Spinal cord (tissue), 10 donors: ENCODE results near the gene ACADVL. TPM values are rescaled to one million over a fixed set of nuclear protein-coding genes. Genes with fewer than 3 reads are reported as not detected.
A peak's percentile ranks its signal among the peaks of the same experiment; 100 is the strongest.
"Not testable (repeated sequence)": the region's sequence is repeated elsewhere in the genome, so short reads cannot be mapped to it uniquely, and the experiment has no call there.

Source experiments
- DNase-seq, 6 donors: peaks; one replicate each; pipeline versions ENCODE4 v3.0.0 to v3.0.0-alpha.2; 2013 to 2015; ENCODE audit warnings: low spot score in 6 of 6, low read depth in 4 of 6
- H3K27ac ChIP-seq: one replicate; pipeline ENCODE4 v1.5.1; 2013; ENCODE audit warnings: low read depth, low read length, control low read depth
- H3K27me3 ChIP-seq: one replicate; pipeline ENCODE4 v1.6.1; 2013; ENCODE audit warnings: low read length; ENCODE audit not compliant: control insufficient read depth, insufficient read depth
- H3K36me3 ChIP-seq: one replicate; pipeline ENCODE4 v1.6.1; 2013; ENCODE audit warnings: low read length; ENCODE audit not compliant: control insufficient read depth, insufficient read depth
- H3K4me1 ChIP-seq: one replicate; pipeline ENCODE4 v1.6.1; 2013; ENCODE audit warnings: low read length; ENCODE audit not compliant: control insufficient read depth, insufficient read depth
- H3K4me3 ChIP-seq: one replicate; pipeline ENCODE4 v1.5.1; 2013; ENCODE audit warnings: low read depth, low read length, control low read depth
- H3K9me3 ChIP-seq: one replicate; pipeline ENCODE4 v1.6.1; 2013; ENCODE audit warnings: low read length; ENCODE audit not compliant: control insufficient read depth, insufficient read depth
- WGBS: methylation state at CpG from one replicate; pipeline ENCODE4 v1.1.5; 2013; ENCODE audit warnings: missing lambda C conversion rate; ENCODE audit not compliant: insufficient coverage; 5-methylcytosine and 5-hydroxymethylcytosine counted together
- long read RNA-seq, 4 donors: transcript quantifications; one replicate each; lab custom pipeline, GENCODE V29; 2026
- polyA plus RNA-seq, 2 donors: library from polyadenylated mRNA; unstranded; fragments of 120-200 nt; gene quantifications; one replicate each; pipeline ENCODE4 v1.2.1, GENCODE V29; 2013; ENCODE audit not compliant: insufficient read length in 2 of 2
- total RNA-seq, 2 donors: library from RNA; depleted of rRNA in 1 of 2; stranded (reverse); fragments of 120-200 nt in 1 of 2; fragments of >200 nt in 1 of 2; gene quantifications; one replicate each; pipeline versions ENCODE4 v1.2.3 to v1.2.4, GENCODE V29; 2013 to 2014
- donor health status: healthy.

Gene ACADVL
- total RNA-seq: 100 to 1,000 TPM; 131 to 478 TPM
- polyA plus RNA-seq: 100 to 1,000 TPM; 381 to 455 TPM
- long read RNA-seq, donor 1, transcript ACADVL-214 (1 exons, 1,732 nt): minor isoform, 9 of 63 reads
- long read RNA-seq, donor 1, transcript ACADVL-203 (20 exons, 2,323 nt): major isoform, 13 of 63 reads
- long read RNA-seq, donor 1, partial matches to known transcripts: 16 of 63 reads
- long read RNA-seq, donor 1, other reads (novel, unspliced or antisense): 11 of 63 reads
- long read RNA-seq, donor 2, transcript ACADVL-203 (20 exons, 2,323 nt): major isoform, 5 of 15 reads
- long read RNA-seq, donor 2, partial matches to known transcripts: 0 of 15 reads
- long read RNA-seq, donor 2, other reads (novel, unspliced or antisense): 0 of 15 reads
- long read RNA-seq, donor 3, transcript ACADVL-203 (20 exons, 2,323 nt): major isoform, 5 of 20 reads
- long read RNA-seq, donor 3, transcript ACADVL-206 (8 exons, 1,212 nt): major isoform, 5 of 20 reads
- long read RNA-seq, donor 3, partial matches to known transcripts: 0 of 20 reads
- long read RNA-seq, donor 3, other reads (novel, unspliced or antisense): 0 of 20 reads
- long read RNA-seq, donor 4, transcript ACADVL-206 (8 exons, 1,212 nt): minor isoform, 8 of 114 reads
- long read RNA-seq, donor 4, transcript ACADVL-215 (5 exons, 709 nt): minor isoform, 10 of 114 reads
- long read RNA-seq, donor 4, transcript ACADVL-214 (1 exons, 1,732 nt): major isoform, 16 of 114 reads
- long read RNA-seq, donor 4, transcript ACADVL-203 (20 exons, 2,323 nt): minor isoform, 14 of 114 reads
- long read RNA-seq, donor 4, partial matches to known transcripts: 43 of 114 reads
- long read RNA-seq, donor 4, other reads (novel, unspliced or antisense): 7 of 114 reads

DNA sequence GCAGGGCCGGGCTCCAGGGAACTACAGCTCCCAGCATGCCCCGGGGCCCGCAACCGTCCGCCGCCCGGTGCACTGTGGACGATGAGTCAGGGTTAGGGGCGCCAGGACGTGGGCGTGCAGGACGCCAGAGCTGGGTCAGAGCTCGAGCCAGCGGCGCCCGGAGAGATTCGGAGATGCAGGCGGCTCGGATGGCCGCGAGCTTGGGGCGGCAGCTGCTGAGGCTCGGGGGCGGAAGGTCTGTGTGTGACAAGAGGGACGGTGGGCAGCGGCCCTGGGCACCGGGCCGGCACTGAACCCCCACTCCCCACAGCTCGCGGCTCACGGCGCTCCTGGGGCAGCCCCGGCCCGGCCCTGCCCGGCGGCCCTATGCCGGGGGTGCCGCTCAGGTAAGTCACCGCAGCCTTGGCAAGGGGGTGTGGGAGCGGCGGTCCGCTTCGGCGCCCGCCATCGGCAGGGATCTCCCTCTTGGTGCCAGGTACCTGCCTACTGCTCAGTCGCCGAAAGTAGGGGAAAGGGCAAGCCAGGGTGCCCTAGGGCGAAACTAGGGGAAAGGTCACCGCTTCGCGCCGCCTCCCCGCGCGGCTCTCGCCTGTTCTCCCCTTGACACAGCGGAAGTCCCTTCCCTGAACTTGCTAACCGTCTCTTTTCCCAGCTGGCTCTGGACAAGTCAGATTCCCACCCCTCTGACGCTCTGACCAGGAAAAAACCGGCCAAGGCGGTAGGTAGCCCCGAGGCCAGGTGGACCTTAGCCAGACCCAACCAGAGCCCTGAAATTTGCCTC is at the start of gene ACADVL, which contains the start of gene DLG4:
Gene ACADVL (plus strand): TSS at position 127 of the 781 bp plus-strand sequence. CDS start 47 bp downstream, at position 174.
Gene DLG4 (minus strand): TSS at position 25 of the 781 bp plus-strand sequence.
- Histone ChIP-seq H3K4me1 (peaks cover 69% of the 10 kb centered on the region), H3K27ac (peak within 1 kb of the TSS; percentile 78), H3K27me3 (no peaks in the 10 kb centered on the region), H3K4me3 (peak within 1 kb of the TSS; percentile 69), H3K36me3 (peaks cover 46% of the 10 kb centered on the region), H3K9me3 (no peaks in the 10 kb centered on the region)
- WGBS: under 1% methylated on average over 63 of the region's 63 CpGs
- DNase-seq: peak in 4 of 6 donors; percentile 80 to 96 (median 88)

DNA sequence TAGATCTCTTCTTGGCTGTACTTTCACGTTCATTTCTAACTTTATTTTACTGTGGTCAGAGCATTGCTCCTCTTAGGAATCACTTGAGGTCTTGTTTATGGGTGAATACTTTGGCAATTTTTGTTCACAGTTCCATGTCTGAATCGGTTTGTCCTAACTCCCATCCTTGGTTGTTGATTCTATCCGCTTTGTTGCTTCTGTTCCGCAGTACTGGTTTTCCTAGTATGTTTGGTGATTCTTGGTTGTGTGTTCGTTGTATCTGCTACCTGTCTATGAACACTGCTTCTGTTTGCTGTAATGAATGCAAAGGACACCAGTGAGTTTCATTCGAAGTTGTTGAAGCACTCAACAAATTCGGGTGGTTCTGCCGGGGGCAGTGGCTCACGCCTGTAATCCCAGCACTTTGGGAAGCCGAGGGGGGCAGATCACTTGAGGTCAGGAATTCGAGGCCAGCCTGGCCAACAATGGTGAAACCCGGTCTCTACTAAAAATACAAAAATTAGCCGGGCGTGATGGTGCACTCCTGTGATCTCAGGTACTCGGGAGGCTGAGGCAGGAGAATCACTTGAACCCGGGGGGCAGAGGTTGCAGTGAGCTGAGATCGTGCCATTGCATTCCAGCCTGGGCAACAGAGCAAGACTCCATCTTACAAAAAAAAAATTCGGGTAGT is 47.1 kb upstream of the ACADVL start:
- DNase-seq: not testable (repeated sequence)
- WGBS: 92% methylated on average over 15 of the region's 18 CpGs

DNA sequence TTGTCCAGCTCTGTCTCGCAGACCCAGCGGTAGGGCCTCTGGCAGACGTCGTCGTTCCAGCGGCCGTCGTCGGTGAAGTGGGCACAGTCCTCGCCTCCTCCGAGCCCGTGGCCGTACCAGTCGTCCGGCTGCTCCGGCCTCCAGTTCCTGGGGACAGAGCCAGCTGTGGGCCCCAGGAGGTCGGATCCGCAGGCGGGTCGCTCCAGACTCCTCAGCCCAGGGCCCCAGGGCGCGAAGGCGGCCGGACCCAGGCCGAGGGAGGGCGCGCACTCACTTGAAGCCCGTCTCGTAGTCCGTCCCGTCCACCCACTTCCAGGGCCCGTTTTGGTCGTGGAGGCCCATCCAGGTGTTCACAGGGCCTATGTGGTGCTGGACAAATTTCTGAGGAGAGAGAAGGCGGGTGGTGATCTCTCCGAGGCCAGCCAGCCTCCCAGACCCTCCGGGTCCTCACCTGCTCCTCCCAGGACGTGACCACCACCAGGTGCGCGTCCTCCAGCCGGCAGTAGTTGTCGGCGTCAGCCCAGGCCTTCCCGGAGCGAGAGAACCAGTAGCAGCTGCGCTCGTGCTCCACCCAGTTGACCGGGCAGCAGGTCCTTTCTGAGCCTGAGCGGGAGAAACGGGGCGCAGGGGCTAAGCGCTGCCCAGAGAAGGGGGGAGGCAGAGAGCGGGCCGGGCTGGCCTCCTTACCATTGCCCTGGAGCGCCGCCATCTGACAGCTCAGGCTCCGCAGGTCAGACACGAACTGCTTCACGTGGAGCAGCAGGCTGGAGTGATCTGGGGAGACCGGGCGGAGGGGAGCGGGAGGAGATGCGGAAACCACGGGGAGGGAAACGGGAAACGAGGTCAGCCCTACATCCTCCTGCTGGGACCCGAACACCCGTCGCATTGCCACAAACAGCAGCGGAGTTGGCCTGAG is 45.8 kb upstream of the ACADVL start:
- Histone ChIP-seq H3K27me3 (peaks cover 2% of the 10 kb centered on the region), H3K27ac (no peak overlapping the region), H3K36me3 (peaks cover 17% of the 10 kb centered on the region), H3K4me3 (peak overlapping the region; percentile 2), H3K4me1 (peaks cover 34% of the 10 kb centered on the region), H3K9me3 (no peaks in the 10 kb centered on the region)
- WGBS: 43% methylated on average over 69 of the region's 69 CpGs
- DNase-seq: peak in 3 of 6 donors; percentile 22 to 80 (median 73)

More for the DNA sequence above, 47.1 kb upstream of the ACADVL start:
- not testable (repeated sequence) for H3K9me3 ChIP-seq, H3K27me3 ChIP-seq, H3K4me3 ChIP-seq, H3K27ac ChIP-seq
- Histone ChIP-seq H3K4me1 (peaks cover 26% of the 10 kb centered on the region), H3K36me3 (peaks cover 17% of the 10 kb centered on the region)

DNA sequence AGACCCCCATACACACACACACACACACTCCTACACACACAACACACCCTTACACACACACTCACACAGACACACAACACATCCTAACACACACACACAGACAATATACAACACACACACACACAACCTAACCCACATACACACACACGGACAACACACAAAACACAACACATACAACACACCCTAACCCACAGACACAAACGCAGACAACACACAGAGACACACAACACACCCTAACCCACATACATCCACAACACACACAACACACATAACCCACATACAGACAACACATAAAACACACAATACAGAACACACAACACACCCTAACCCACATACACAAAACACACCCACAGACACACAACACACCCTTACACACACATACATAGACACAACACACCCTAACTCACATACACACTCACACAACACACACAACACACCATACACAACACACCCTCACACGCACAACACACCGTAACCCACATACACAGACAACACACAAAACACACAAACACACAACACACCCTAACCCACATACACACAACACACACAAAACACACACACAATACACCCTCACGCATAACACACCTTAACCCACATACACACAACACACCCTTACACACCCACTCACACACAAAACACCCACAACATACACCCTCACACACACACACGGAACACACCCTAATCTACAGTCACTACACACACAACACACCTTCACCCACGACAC is 45.0 kb upstream of the ACADVL start:
- Histone ChIP-seq H3K36me3 (peaks cover 17% of the 10 kb centered on the region), H3K4me1 (peaks cover 34% of the 10 kb centered on the region), H3K9me3 (no peaks in the 10 kb centered on the region), H3K27me3 (peaks cover 2% of the 10 kb centered on the region), H3K27ac (no peak overlapping the region), H3K4me3 (no peak overlapping the region)
- no peak for DNase-seq
- 85% methylated on average over 7 of the region's 7 CpGs for WGBS

DNA sequence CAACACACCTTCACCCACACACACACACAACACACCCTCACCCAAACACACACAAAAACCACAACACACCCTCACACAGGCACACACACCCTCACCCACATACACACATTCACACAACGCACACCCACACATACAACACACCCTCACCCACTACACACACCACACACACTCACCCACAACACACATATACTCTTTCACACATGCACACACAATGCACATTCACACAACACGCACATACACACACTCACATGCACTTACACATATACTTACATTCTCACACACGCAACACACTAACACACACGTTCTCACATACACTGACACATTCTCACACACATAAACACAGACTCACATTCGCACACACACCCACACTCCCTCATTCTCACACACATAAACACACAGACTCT is 44.4 kb upstream of the ACADVL start:
- Histone ChIP-seq H3K4me3 (no peak overlapping the region), H3K4me1 (peaks cover 34% of the 10 kb centered on the region), H3K36me3 (peaks cover 17% of the 10 kb centered on the region), H3K27ac (no peak overlapping the region), H3K9me3 (no peaks in the 10 kb centered on the region), H3K27me3 (peaks cover 2% of the 10 kb centered on the region)
- WGBS: 93% methylated on average over 5 of the region's 5 CpGs
- DNase-seq: no peak

DNA sequence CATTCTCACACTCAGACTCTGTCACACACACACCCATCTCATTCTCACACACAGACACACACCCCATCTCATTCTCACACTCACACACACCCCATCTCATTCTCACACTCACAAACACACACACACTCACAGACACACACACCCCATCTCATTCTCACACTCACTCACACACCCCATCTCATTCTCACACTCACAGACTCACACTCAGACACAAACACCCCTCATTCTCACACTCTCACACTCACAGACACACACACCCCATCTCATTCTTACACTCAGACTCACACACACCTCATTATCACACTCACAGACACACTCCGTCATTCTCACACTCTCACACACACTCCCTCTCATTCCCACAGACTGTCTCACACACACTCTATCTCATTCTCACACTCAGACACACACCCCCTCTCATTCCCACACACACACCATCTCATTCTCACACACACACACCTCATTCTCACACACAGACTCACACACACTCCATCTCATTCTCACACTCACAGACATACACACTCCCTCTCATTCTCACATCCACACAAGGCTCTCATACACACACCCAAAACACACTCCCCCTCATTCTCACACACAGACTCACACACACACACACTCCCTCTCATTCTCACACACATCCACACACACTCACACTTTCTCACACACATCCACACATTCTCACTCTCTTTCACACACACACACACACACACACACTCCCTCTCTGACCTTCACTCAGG is 43.5 kb upstream of the ACADVL start:
- WGBS: 86% methylated on average over 1 of the region's 1 CpG
- no peak for DNase-seq
- Histone ChIP-seq H3K27me3 (peaks cover 2% of the 10 kb centered on the region), H3K27ac (no peak overlapping the region), H3K9me3 (no peaks in the 10 kb centered on the region), H3K36me3 (peaks cover 18% of the 10 kb centered on the region), H3K4me3 (no peak overlapping the region), H3K4me1 (peaks cover 34% of the 10 kb centered on the region)

DNA sequence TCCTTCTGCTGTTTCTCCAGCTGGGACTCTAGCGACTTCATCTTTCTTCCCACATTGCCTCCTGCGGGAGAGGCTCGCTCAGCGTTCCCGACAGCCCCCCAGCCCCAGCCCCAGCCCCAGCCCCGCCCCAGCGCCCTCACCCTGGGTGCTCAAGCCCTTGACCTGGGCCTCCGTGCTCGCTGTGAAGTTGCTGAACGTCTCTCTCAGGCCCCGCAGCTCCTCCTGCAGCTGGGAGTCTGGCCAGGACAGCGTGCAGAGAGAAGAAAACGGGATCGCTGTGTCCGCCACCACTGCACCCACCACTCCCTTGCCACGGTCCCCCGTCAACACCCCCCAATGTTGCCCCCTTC is 42.9 kb upstream of the ACADVL start:
- Histone ChIP-seq H3K9me3 (no peaks in the 10 kb centered on the region), H3K4me3 (peak overlapping the region; percentile 57), H3K36me3 (peaks cover 19% of the 10 kb centered on the region), H3K4me1 (peaks cover 34% of the 10 kb centered on the region), H3K27me3 (peaks cover 2% of the 10 kb centered on the region), H3K27ac (no peak overlapping the region)
- 0% methylated on average over 13 of the region's 17 CpGs for WGBS
- peak in 2 of 6 donors; percentile 72 to 75 for DNase-seq
